GM10847 (cell line): ENCODE measurements around the gene NOTO.

Source experiments
- POLR2A ChIP-seq: IDR thresholded peaks from 2 replicates; pipeline ENCODE4 v1.6.1; 2011; ENCODE audit not compliant: insufficient read length; ENCODE audit errors: extremely low read depth

Gene NOTO

DNA sequence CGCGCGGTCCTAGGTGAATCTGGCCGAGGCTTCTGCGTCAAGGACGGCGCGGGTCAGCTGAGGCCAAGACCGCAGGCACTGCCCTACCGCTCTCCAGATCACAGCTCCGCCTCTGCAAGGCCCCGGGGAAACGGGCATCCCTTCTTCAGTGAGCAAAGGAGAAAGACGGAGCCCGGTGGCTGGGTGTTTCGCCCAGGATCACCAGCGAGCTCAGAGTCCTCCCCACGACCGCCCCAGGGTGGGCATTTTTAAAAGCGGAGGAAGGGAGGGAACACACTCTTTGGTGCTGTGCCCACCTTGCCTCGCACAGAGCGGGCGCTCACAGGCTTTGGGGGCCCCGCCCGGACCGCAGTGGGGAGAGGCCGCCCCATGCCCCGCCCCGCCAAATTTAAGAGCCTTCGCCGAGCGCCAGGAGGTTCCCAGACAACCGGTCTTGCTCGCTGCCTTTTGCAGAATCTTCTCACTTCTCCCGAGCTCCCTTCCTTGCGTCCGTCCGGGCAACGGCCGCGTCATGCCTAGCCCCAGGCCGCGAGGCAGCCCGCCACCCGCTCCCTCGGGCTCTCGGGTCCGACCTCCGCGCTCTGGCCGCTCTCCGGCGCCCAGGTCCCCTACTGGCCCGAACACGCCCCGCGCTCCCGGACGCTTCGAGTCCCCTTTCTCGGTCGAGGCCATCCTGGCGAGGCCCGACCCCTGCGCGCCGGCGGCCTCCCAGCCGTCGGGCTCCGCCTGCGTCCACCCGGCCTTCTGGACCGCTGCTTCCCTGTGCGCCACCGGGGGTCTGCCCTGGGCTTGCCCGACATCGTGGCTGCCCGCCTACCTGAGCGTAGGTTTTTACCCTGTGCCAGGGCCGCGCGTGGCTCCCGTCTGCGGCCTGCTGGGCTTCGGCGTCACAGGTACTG, at the start of gene NOTO:
TSS of gene NOTO (plus strand) at position 419 of the 899 bp plus-strand sequence. CDS start at position 512, 93 bp downstream.
- no peak for TF ChIP-seq POLR2A

DNA sequence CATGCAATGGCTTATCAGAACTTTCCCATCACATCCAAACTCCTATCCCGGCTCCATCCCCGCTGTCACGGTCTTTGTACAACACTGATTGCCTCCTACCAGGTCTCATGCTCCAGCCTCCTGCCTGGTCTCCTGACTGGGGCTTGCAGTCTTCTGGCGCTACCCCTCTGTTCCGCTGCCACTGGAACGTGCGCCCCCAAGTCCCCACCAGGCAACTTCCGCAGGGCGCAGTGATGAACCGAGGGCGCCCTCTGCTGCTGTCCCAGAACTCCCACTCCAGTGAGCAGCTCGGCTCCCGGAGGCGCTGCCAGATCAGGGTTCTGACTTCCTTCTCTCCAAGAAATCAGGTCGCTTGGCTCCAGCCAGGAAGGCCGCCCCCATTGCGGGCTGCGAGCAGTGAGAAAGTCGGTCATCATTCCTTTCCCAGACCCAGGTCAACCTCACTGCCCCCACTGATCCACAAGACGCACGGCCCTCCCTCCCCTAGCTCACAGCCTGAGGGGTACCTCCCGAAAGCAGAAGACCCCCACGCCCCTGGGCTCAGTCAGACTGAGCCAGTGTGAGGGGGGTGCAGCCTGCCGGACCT, 45.7 kb upstream of the NOTO start:
- no peak for TF ChIP-seq POLR2A

- TF ChIP-seq POLR2A = no peak
Measured at GRCh38 chr2:73162856-73163391, 39.5 kb upstream of the NOTO start.

DNA sequence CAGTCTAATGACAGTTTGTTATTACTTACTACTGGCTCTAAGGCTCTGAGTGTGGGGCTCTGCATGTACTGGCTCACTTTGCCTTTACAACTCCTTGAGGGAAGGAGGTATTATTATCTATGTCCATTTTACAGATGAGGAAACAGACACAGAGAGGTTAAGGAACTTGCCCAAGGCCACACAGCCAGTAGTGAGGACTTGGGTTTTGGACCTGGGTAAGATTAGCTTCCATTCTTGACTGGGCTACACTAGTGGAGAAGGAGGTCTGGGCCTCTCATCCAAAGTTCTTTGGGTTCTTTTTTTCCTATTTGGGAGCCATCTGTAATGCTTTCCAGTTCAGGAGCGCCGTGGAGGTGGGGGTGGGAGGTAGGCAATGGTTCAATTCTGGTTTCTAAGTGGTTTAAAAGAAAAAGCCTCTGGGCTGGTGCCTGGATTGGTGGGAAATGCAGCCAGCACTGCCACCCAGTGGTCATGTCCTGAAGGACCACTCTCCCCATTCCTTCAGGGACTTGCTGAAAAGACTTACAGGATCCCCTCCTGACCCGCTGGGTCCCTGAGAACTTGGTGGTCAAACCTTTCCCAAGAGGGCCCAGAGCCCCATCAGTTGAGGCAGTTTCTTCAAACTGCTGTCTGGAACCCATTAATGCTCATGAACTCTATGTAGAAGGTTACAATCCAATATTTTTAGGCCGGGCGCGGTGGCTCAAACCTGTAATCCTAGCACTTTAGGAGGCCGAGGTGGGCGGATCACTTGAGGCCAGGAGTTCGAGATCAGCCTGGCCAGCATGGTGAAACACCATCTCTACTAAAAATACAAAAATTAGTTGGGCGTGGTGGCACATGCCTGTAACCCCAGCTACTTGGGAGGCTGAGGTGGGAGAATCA, 38.6 kb upstream of the NOTO start:
- TF ChIP-seq POLR2A = no peak

- no peak for TF ChIP-seq POLR2A
Measured at GRCh38 chr2:73172963-73173362, 29.4 kb upstream of the NOTO start.

- TF ChIP-seq POLR2A = no peak
Measured at GRCh38 chr2:73173781-73174180, 28.6 kb upstream of the NOTO start.

DNA sequence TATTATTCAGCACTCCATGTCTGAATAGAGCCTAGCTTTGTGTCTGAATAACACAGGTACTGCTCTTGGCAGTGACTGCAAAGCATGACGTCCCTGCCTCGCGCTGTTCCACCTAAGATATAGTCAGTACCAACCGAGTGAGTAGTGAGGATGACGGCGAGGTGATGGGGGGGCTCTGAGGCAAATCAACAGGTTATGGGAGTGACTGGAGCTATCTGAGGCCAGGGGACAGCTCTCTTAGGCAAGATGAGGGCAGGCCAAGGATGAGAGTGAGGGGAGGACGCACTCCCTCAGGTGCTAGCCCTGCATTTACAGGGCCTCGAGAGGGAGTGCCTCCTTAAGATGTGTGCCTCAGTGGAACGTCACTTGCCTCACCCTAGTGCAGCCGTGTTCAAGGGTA, 28.1 kb upstream of the NOTO start:
- no peak for TF ChIP-seq POLR2A

- no peak for TF ChIP-seq POLR2A
Measured at GRCh38 chr2:73174941-73175662, 27.3 kb upstream of the NOTO start.

DNA sequence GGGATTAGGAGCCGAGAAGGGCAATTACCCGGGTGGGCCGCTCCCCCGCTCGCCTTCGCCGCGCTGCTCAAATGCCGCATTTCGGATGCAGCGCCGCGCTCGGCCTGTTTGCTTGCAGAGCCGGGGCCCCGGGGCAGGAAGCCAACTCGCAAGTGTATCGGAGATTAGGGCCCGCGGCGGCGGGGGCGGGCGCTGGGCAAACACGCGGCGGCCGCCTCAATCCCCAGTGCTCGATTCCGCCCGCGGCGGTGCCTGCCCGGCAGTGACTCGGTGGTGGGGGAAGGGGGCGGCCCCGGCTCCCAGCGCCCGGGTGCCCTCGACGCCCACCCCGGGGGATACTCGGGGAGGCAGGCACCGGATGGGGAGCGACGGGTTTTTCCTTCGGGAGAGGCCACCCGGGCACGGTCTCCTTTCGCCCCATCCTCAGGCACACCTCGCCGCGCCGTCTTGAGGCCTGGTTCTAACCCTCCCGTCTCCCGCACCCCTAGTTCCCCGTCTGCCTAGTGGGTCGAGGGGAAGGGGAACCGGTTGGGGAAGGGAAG, 26.6 kb upstream of the NOTO start:
- TF ChIP-seq POLR2A = no peak

DNA sequence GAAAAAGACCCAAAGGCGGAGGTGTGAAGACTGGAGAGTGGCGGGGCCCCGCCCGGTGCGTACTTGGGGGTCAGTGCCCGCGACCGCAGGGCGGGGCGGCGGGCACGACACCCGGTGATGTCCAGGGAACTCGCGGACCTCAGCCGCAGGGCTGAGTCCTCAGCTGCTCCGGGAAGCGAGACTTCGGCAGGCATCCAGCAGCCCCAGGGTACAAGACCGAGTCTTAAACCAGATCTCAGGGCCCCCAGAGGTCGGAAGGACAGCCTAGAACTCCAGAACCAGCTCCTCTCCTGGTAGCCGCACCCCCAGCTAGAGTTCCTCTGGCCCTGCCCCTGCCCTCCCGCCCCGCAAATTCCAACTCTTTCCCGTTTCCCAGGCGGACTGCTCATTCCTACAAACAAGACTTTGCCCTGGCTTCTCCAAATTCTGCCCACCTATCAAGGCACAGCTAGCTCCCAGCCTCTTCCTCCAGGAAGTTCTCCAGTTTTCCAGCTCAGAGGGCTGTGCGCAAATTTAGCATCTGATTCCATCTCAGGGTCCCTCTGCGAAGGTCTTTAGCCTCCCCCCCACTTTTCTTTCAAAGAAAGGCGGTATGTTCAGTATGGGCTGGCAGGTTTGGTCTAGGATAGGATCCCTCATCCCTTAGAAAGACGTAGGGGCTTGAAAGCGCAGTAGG, 26.0 kb upstream of the NOTO start:
- TF ChIP-seq POLR2A = no peak

GRCh38 chr2:73176881-73177644, 25.3 kb upstream of the NOTO start:
- no peak for TF ChIP-seq POLR2A

- no peak for TF ChIP-seq POLR2A
Measured at GRCh38 chr2:73177645-73178255, 24.6 kb upstream of the NOTO start.

- no peak for TF ChIP-seq POLR2A
Measured at GRCh38 chr2:73185965-73186364, 16.4 kb upstream of the NOTO start.
